HG02610 (cell line): ENCODE measurements around the gene TTC38.
A peak's percentile ranks its signal among the peaks of the same experiment; 100 is the strongest.

Source experiments
- ATAC-seq: cut with Tn5 transposase; IDR thresholded peaks from one replicate; pipeline ENCODE4 v1.9.1; 2021; ENCODE audit warnings: mild to moderate bottlenecking, moderate library complexity; ENCODE audit not compliant: unreplicated experiment

Gene TTC38

GRCh38 chr22:46323162-46323561 is 55.4 kb downstream of the TTC38 start:
- ATAC-seq, result no peak

- ATAC-seq, result no peak
These were observed 58.4 kb downstream of the TTC38 start for GRCh38 chr22:46326066-46326680.

DNA sequence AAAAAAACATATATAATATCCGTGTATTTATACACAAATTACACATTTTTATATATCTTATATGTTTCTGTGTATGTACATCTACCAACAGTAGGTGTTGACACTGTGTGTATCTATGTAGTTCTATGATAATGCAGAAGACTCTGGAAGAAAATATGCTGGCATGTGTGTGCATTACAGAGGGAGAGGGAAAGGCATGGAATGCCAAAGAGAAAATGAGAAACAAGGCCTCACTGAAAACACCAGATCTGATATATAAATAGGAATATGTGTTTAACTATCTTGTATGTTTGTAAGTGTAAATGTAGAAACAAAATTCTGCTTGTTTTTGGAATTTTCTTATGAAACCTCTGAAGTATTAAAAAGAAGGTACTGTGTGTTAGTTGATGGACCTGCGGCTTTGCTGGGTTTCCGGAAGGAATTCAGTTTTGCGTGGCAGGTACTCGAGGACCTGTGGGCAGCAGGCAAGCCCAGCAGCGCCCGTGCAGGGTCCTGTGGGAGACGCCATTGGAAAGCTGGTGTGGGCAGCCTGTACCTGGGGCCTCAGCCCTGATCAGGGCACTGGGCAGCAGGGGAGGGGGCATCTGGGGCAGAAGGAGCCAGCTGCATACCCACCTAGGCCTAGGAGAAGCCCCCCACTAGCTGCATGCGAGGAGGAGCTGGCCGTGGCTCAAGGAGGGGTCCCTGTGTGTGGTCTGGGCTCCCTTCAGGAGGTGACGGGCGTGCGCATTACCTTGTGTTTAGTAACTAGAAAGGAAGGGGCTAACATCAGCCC is 60.1 kb downstream of the TTC38 start:
- no peak for ATAC-seq

DNA sequence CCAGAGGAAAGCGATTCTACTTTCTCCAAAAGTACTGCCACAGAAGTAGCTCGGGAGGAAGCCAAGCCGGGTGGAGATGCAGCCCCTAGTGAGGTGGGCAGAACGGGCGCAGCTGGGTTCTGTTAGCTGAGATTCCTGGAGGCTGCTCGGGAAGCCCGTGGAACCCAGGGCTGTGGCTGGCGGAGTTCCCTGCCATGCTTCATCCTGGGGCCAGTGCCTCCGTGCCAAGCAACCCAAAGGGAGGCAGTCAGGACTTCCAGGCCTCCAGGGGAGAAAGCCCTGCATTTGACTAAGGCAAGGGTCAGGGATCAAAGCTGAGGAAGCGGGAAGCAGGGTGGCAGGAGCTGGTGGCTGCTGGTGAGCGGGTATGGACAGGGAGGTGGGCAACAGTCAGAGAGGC is 61.0 kb downstream of the TTC38 start:
- no peak for ATAC-seq

GRCh38 chr22:46329616-46330015 is 61.8 kb downstream of the TTC38 start:
- no peak for ATAC-seq

- no peak for ATAC-seq
These were observed 62.6 kb downstream of the TTC38 start for GRCh38 chr22:46330426-46330825.

GRCh38 chr22:46331496-46331895 is 63.7 kb downstream of the TTC38 start:
- ATAC-seq, result no peak

DNA sequence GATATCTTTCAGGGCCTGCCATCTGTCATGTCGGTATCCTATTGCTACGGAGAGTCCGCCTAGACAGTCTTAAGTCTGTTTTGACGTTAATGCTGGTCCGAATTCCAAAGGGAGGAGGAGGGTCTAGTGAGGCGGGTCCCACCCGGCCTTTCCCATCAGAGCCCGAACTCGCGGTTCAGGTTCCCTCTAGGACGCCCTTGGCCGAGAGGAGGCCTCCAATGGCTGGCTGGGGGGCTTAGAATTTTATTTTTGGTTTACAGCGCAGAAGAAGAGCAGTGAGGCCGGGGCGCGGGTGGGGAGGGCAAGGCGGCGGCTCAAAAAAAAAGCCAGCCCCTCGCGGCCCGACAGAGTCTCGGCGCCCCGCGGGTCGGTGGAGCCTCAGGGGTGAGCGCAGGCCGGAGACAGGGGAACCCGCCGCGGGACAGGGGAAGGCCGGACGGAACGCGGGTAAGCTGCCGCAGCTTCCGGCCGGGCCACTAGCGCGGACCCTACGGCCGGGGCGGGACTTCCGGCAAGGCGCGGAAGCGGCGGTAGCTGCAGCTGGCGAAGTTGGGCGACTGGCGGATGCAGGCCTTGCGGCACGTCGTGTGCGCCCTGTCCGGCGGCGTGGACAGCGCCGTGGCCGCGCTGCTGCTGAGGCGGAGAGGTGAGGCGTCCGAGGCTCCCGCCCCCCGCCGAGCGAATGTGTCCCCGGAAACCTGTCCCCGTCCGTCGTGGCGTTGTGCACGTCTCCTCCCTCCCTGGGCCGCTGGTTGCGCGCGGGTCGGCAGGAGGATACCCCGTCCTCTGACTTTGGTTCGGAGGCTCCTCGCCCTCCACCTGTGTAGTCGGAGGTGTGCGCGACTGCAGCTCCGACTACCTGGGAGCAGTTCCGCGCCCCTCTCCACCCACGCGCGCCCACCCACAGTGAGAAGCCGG is 67.7 kb downstream of the TTC38 start, which contains the start of gene TRMU:
Gene TRMU (plus strand): TSS at position 514 of the 918 bp plus-strand sequence. CDS start 51 bp downstream, at position 565.
- peak; percentile 85 for ATAC-seq

DNA sequence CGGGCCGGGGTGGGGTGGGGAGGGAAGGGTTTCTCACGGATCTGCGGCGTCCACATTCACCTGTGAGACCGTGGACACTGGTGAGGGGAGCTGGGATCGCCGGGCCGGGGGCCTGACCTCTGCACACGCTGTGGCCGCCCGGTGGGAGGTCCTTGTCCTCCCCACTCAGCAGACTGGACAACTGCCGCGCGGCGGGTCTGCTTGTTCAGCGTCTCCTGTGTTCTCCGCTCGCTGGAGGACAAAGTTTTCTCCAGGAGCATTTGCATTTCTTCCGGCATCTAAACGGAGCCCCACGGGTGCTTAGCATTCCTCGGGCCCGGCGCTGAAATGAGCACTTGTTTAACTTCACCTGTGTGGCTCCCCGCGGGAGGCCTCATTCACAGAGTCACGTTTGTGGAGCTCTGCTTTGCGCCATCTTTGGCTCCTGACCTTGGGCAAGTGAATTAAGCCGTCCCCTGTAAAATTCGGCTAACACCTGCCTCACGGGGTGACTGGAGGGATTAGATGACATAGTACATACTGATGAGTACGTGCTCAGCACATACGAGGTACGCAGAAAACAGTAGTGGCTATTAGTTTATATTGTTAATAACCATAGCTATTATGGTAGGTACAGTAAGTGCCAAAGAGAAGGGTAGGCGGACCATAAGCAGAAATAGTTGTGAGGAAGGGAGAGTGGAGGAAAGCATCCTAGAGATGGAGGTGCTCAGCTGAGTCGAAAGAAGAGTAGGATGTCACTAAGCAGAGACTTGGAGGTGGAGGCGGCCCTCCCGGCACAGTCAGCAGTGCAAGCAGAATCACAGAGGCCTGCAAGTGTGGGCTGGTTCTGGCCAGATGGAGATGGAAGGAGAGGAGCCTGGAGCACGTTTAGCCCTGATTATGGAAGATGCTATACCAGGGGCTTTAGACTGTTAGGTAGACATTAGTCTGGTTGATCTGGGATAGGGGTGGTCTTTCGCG is 68.6 kb downstream of the TTC38 start:
- peak; percentile 4 for ATAC-seq

- ATAC-seq, result no peak
These were observed 70.1 kb downstream of the TTC38 start for GRCh38 chr22:46337870-46338269.

GRCh38 chr22:46338636-46339035 is 70.8 kb downstream of the TTC38 start:
- no peak for ATAC-seq

GRCh38 chr22:46339956-46340355 is 72.1 kb downstream of the TTC38 start:
- ATAC-seq, result no peak

DNA sequence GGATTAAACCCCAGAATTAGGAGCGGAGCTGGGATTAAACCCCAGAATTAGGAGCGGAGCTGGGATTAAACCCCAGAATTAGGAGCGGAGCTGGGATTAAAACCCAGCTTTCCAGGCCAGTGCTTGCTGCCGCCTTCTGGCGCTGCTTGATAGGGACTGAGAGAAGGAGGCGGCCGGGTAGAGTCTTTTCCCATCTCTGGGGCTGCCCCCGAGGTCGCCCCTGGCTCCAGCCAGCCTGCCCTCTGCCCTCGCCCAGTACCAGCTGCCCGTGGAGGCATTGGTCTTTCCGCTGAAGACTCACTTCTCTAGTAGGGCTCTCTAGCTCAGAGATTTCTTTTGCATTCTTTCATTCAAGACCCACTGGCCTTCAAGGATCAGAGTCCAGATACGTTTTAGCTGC is 72.9 kb downstream of the TTC38 start:
- no peak for ATAC-seq
